Keratinocyte (primary cell): ENCODE measurements around the gene CLCN5. TPM values are rescaled to one million over a fixed set of nuclear protein-coding genes. Genes with fewer than 3 reads are reported as not detected.

Experiments used
- DNase-seq: peaks from one replicate; pipeline ENCODE4 v3.0.0-alpha.2; 2011; ENCODE audit warnings: low read depth, missing footprints, low spot score
- FAIRE-seq: peaks from 2 replicates; lab custom pipeline; 2011; peaks lifted over from hg19 to GRCh38; lab: Jason Lieb, UNC
- H2AFZ ChIP-seq: 2 replicates; pipeline ENCODE4 v1.6.0; 2012; ENCODE audit warnings: low read length, control low read depth, inconsistent platforms; ENCODE audit not compliant: control insufficient read depth
- H3K27ac ChIP-seq: 2 replicates; pipeline ENCODE4 v1.5.1; 2011; ENCODE audit warnings: low read length; ENCODE audit not compliant: control insufficient read depth, insufficient read depth
- H3K27me3 ChIP-seq: 3 replicates; pipeline ENCODE4 v1.6.0; 2011; ENCODE audit warnings: low read length; ENCODE audit not compliant: control insufficient read depth, insufficient read depth; ENCODE audit errors: extremely low read depth
- H3K36me3 ChIP-seq, 2 experiments: 2 replicates in 1 of 2; 3 replicates in 1 of 2; pipeline ENCODE4 v1.5.1; 2011; ENCODE audit warnings: low read length in 2 of 2, mild to moderate bottlenecking in 1 of 2; ENCODE audit not compliant: control insufficient read depth in 2 of 2, insufficient read depth in 2 of 2; ENCODE audit errors: extremely low read depth in 1 of 2
- H3K4me1 ChIP-seq: 3 replicates; pipeline ENCODE4 v1.5.1; 2011; ENCODE audit warnings: low read length; ENCODE audit not compliant: control insufficient read depth, insufficient read depth; ENCODE audit errors: extremely low read depth
- H3K4me2 ChIP-seq: 3 replicates; pipeline ENCODE4 v1.6.0; 2011; ENCODE audit warnings: low read depth, low read length; ENCODE audit not compliant: control insufficient read depth, insufficient read depth; ENCODE audit errors: extremely low read depth
- H3K4me3 ChIP-seq, 3 experiments: fragments of 200-600 bp in 1 of 3; sonication (generic) in 1 of 3; 2 replicates in 2 of 3; 3 replicates in 1 of 3; pipeline ENCODE4 v1.5.1; 2011 to 2016; ENCODE audit warnings: low read length in 3 of 3, mild to moderate bottlenecking in 3 of 3, control low read depth in 2 of 3, inconsistent platforms in 1 of 3, low read depth in 1 of 3, mixed read lengths in 1 of 3, mixed run types in 1 of 3, moderate library complexity in 1 of 3; ENCODE audit not compliant: control insufficient read depth in 2 of 3, insufficient read depth in 2 of 3; ENCODE audit errors: extremely low read depth in 1 of 3
- H3K79me2 ChIP-seq: 2 replicates; pipeline ENCODE4 v1.6.0; 2012; ENCODE audit warnings: low read length; ENCODE audit not compliant: control insufficient read depth, insufficient read depth
- H3K9ac ChIP-seq: 3 replicates; pipeline ENCODE4 v1.6.0; 2011; ENCODE audit warnings: low read length; ENCODE audit not compliant: control insufficient read depth, insufficient read depth; ENCODE audit errors: extremely low read depth
- H3K9me1 ChIP-seq: 3 replicates; pipeline ENCODE4 v1.6.0; 2011; ENCODE audit warnings: low read length; ENCODE audit not compliant: control insufficient read depth, insufficient read depth; ENCODE audit errors: extremely low read depth
- H3K9me3 ChIP-seq: 2 replicates; pipeline ENCODE4 v1.5.1; 2012; ENCODE audit warnings: low read depth, low read length; ENCODE audit not compliant: control insufficient read depth
- H4K20me1 ChIP-seq: 3 replicates; pipeline ENCODE4 v1.6.0; 2011; ENCODE audit warnings: low read length; ENCODE audit not compliant: control insufficient read depth, insufficient read depth; ENCODE audit errors: extremely low read depth
- CTCF ChIP-seq, 3 experiments: IDR thresholded peaks in 1 of 3; conservative IDR thresholded peaks in 1 of 3; optimal IDR thresholded peaks in 1 of 3; 2 replicates in 2 of 3; 3 replicates in 1 of 3; pipeline versions ENCODE3 to v1.5.1; 2011; ENCODE audit warnings: low read length in 3 of 3, mild to moderate bottlenecking in 3 of 3, moderate library complexity in 2 of 3, control low read depth in 1 of 3, inconsistent platforms in 1 of 3; ENCODE audit not compliant: insufficient read depth in 2 of 3; ENCODE audit errors: extremely low read depth in 1 of 3
- EZH2 ChIP-seq: IDR thresholded peaks from one replicate; pipeline ENCODE4 v1.6.1; 2012; ENCODE audit warnings: inconsistent platforms, mild to moderate bottlenecking, low read length, moderate library complexity
- dilution Hi-C: fragments of 300-500 bp; cut with MboI; formaldehyde crosslinking; loops from one replicate; pipeline ENCODE4 v1.7.0; 2020; ENCODE audit warnings: low sequenced_read_pairs; ENCODE audit not compliant: extremely low pct_ligation_motif_present
- polyA plus RNA-seq, 5 experiments: library from polyadenylated mRNA; depleted of rRNA in 3 of 5; stranded (reverse) in 3 of 5; stranded (forward) in 1 of 5; unstranded in 1 of 5; fragments of >200 nt; gene quantifications; 1 replicate in 1 of 5; 2 replicates in 3 of 5; 3 replicates in 1 of 5; pipeline versions ENCODE4 v1.2.1 to v1.2.3, GENCODE V29; 2011 to 2012; ENCODE audit warnings: missing spikeins in 2 of 5, low read depth in 1 of 5, low replicate concordance in 1 of 5

The CLCN5 gene
- polyA plus RNA-seq, 1 donor (not counting 4 experiments of a cell fraction or from before 2014, with no cell fraction given) = 3.9 TPM

GRCh38 chrX:50111742-50112141, 189.3 kb downstream of the CLCN5 start:
- FAIRE-seq (no peak), DNase-seq (no peak)
- no peak overlapping the region for H3K4me3 ChIP-seq
- H3K27ac ChIP-seq = no peak overlapping the region
- H3K9me3 ChIP-seq = no peaks in the 10 kb centered on the region
- H3K9ac ChIP-seq = no peak overlapping the region
- no peaks in the 10 kb centered on the region for H3K36me3 ChIP-seq
- H3K27me3 ChIP-seq = no peaks in the 10 kb centered on the region
- H3K4me1 ChIP-seq = no peaks in the 10 kb centered on the region
- no peak overlapping the region for H3K4me2 ChIP-seq
- no peaks in the 10 kb centered on the region for H3K79me2 ChIP-seq
- H3K9me1 ChIP-seq = no peaks in the 10 kb centered on the region
- dilution Hi-C loops = no loop called here
- no peaks in the 10 kb centered on the region for H4K20me1 ChIP-seq
- no peak for TF ChIP-seq CTCF (optimal IDR thresholded peaks at IDR 0.05 in 1 of 3, IDR thresholded peaks at IDR 0.05 in 1 of 3, conservative IDR thresholded peaks at IDR 0.05 in 1 of 3; ENCODE audit: extremely low read depth in 1 of 3, insufficient read depth in 2 of 3, low read length in 3 of 3)
- no peak for TF ChIP-seq EZH2
- no peak overlapping the region for H2AFZ ChIP-seq

- dilution Hi-C loops = no loop called here
- DNase-seq (no peak), FAIRE-seq (no peak)
- no peak overlapping the region for H3K4me3 ChIP-seq
- H3K9me1 ChIP-seq = no peaks in the 10 kb centered on the region
- H3K79me2 ChIP-seq = no peaks in the 10 kb centered on the region
- H2AFZ ChIP-seq = no peak overlapping the region
- TF ChIP-seq EZH2 = no peak
- H3K9ac ChIP-seq = no peak overlapping the region
- H3K9me3 ChIP-seq = no peaks in the 10 kb centered on the region
- H3K36me3 ChIP-seq = no peaks in the 10 kb centered on the region
- H3K4me1 ChIP-seq = no peaks in the 10 kb centered on the region
- H3K27ac ChIP-seq = no peak overlapping the region
- H4K20me1 ChIP-seq = no peaks in the 10 kb centered on the region
- no peak overlapping the region for H3K4me2 ChIP-seq
- H3K27me3 ChIP-seq = no peaks in the 10 kb centered on the region
Observed at GRCh38 chrX:50114113-50114512, 191.7 kb downstream of the CLCN5 start.

- no peak for TF ChIP-seq EZH2
- TF ChIP-seq CTCF (optimal IDR thresholded peaks at IDR 0.05 in 1 of 3, IDR thresholded peaks at IDR 0.05 in 1 of 3, conservative IDR thresholded peaks at IDR 0.05 in 1 of 3; ENCODE audit: extremely low read depth in 1 of 3, insufficient read depth in 2 of 3, low read length in 3 of 3) = no peak
Observed at GRCh38 chrX:50115973-50116372, 193.6 kb downstream of the CLCN5 start.

More at GRCh38 chrX:50115973-50116372, 193.6 kb downstream of the CLCN5 start:
- DNase-seq = no peak
- Histone ChIP-seq H3K9me3 (no peaks in the 10 kb centered on the region), H3K27ac (no peak overlapping the region), H3K79me2 (no peaks in the 10 kb centered on the region), H3K9ac (no peak overlapping the region), H2AFZ (no peak overlapping the region), H3K4me2 (no peak overlapping the region), H3K36me3 (no peaks in the 10 kb centered on the region), H3K4me1 (no peaks in the 10 kb centered on the region), H4K20me1 (no peaks in the 10 kb centered on the region), H3K9me1 (no peaks in the 10 kb centered on the region), H3K27me3 (no peaks in the 10 kb centered on the region), H3K4me3 (no peak overlapping the region)
- dilution Hi-C loops = no loop called here
- FAIRE-seq = no peak
